ENCODE measurements around the gene MLLT10. TPM values are rescaled to one million over a fixed set of nuclear protein-coding genes. Genes with fewer than 3 reads are reported as not detected.

MLLT10 gene
- total and polyA plus RNA-seq, 10 of the 15 experiments (the other 5 are each of a cell fraction or from before 2014, with no cell fraction given), result 8.7 to 61.1 (median 28.5) TPM

GRCh38 chr10:21627331-21627730 lies 93.3 kb downstream of the MLLT10 start:
- Histone ChIP-seq H3K4me3 (no peak overlapping the region), H3K9me3 (replicated peaks; ENCODE audit: control insufficient read depth, insufficient read depth, low read length) (no peaks in the 10 kb centered on the region), H3K36me3 (ENCODE audit: control insufficient read depth in 2 of 2, insufficient read depth in 2 of 2, low read length in 1 of 2) (peaks cover 2 to 7% of the 10 kb centered on the region in 2 experiments; a peak in 2 of 4 replicates), H3K79me2 (ENCODE audit: control insufficient read depth, insufficient read depth, low read length) (no peaks in the 10 kb centered on the region), H2AFZ (ENCODE audit: control insufficient read depth, low read depth, low read length) (no peak overlapping the region), H3K4me2 (ENCODE audit: control insufficient read depth, insufficient read depth) (no peak overlapping the region), H3K4me1 (ENCODE audit: control insufficient read depth, insufficient read depth, low read length) (no peaks in the 10 kb centered on the region), H4K20me1 (ENCODE audit: control insufficient read depth, insufficient read depth) (no peaks in the 10 kb centered on the region), H3K9ac (ENCODE audit: control insufficient read depth, insufficient read depth, low read length) (no peak overlapping the region), H3K27me3 (replicated peaks in 1 of 2; ENCODE audit: control insufficient read depth in 2 of 2, insufficient read depth in 2 of 2, low read length in 1 of 2) (no peaks in the 10 kb centered on the region), H3K27ac (ENCODE audit: control insufficient read depth, insufficient read depth) (no peak overlapping the region)
- intact Hi-C loops (cut with micrococcal nuclease; ENCODE audit: unreplicated experiment) (no loop called here), in situ Hi-C loops (cut with MboI) (no loop called here)
- DNase-seq (ENCODE audit: low read depth, low spot score) (no peak), FAIRE-seq (no peak), ATAC-seq (no peak)
- SMC1A ChIA-PET (ENCODE audit: uncharacterized antibody, unreplicated experiment), result interaction anchor here (1.1 to 1.8 kb wide), 2 partner anchors 9 to 10 kb away, joined by 6 to 10 read pairs; no protein-coding TSS in a partner anchor
- POLR2A ChIA-PET, result interaction anchor here (0.5 to 1.6 kb wide), 2 partner anchors 9 to 18 kb away, joined by 3 to 6 read pairs; no protein-coding TSS in a partner anchor
- BruUV-seq (replicated peaks), result no TSS peak
- RAD21 ChIA-PET (ENCODE audit: unreplicated experiment), result no interaction called here
- CTCF ChIA-PET, result interaction anchor here (1.1 to 1.3 kb wide), 2 partner anchors 13 to 22 kb away, joined by 3 read pairs; no protein-coding TSS in a partner anchor
- TF ChIP-seq HDAC6 (IDR thresholded peaks at IDR 0.05; ENCODE audit: unreplicated experiment) (no peak), IRF5 (IDR thresholded peaks at IDR 0.05; ENCODE audit: borderline replicate concordance) (no peak), RELA (IDR thresholded peaks at IDR 0.05; ENCODE audit: borderline replicate concordance, partially characterized antibody) (no peak), FOXK2 (IDR thresholded peaks at IDR 0.05) (no peak), EZH2 (IDR thresholded peaks at IDR 0.05; ENCODE audit: borderline replicate concordance, control insufficient read depth, low read depth, low read length) (no peak), SMARCA5 (IDR thresholded peaks at IDR 0.05) (no peak), LARP7 (IDR thresholded peaks at IDR 0.05) (no peak), TBL1XR1 (IDR thresholded peaks at IDR 0.05; ENCODE audit: low read depth, low read length) (no peak), NBN (IDR thresholded peaks at IDR 0.05) (no peak), USF1 (IDR thresholded peaks at IDR 0.05; ENCODE audit: borderline replicate concordance, extremely low read length, insufficient read depth, low read depth, low read length) (no peak), TCF12 (IDR thresholded peaks at IDR 0.05; ENCODE audit: low read depth, low read length) (no peak), RCOR1 (conservative IDR thresholded peaks at IDR 0.05; ENCODE audit: low read depth, low read length) (no peak), TCF7 (IDR thresholded peaks at IDR 0.05; ENCODE audit: borderline replicate concordance) (no peak), STAT3 (IDR thresholded peaks at IDR 0.05; ENCODE audit: low read depth, low read length) (no peak), E4F1 (IDR thresholded peaks at IDR 0.05; ENCODE audit: borderline replicate concordance, partially characterized antibody) (no peak), FOXM1 (IDR thresholded peaks at IDR 0.05; ENCODE audit: low read depth, low read length) (no peak), ATF3 (IDR thresholded peaks at IDR 0.05; ENCODE audit: borderline replicate concordance, extremely low read depth, low read depth, low read length) (no peak), ATF7 (IDR thresholded peaks at IDR 0.05; ENCODE audit: low read depth) (no peak)

Data from GM12878 (cell line).